ENCODE results near the gene CDH12.

The CDH12 gene

DNA sequence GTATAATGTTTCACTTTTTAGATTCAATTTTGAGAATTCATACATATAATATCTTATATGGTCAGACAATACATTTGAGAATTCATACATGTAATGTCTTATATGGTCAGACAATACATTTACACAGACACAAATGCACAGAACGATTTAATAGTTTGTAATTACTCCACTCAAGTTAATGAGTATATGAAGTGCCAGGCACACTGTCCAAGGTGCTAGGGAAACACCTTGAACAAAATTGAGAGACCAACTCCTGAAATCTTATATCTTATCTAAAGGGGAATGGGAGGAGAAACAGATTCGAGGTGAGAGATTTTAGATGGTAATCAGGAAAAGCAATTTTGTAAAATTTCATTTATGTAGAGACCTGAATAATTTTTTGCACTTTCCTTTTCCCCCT lies 994.7 kb downstream of the CDH12 start:
- H3K4me3 ChIP-seq = no peak overlapping the region

DNA sequence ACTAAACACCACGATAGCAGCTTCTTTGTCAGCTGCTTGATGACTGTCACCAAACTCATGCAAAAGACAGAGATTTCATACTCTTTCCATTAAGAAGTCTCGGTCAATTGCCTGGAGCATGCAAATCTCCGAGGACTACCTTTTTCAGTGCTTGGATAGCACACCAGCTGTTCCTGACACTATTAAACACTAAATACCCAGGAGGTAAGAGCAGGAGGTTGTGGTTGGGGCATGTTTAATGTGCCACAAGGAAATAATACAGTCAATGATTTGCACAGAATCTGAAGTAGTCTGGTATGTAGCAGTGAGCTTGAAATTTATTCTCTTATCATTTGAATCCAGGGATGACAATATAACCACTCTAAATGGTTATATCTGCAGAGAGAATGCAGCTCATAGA lies 996.2 kb downstream of the CDH12 start:
- no peaks in the 10 kb centered on the region for H3K27me3 ChIP-seq
- H3K9ac ChIP-seq = no peak overlapping the region
- no peak overlapping the region for H3K27ac ChIP-seq
- H3K4me1 ChIP-seq = no peaks in the 10 kb centered on the region
- TF ChIP-seq Cebpa-rat (IDR thresholded peaks at IDR 0.05) = no peak
- H3K36me3 ChIP-seq = no peaks in the 10 kb centered on the region
- H4K20me1 ChIP-seq = no peaks in the 10 kb centered on the region
- no peaks in the 10 kb centered on the region for H3K9me3 ChIP-seq (replicated peaks in 1 of 11)
- no peak overlapping the region for H3K4me2 ChIP-seq
- H3K4me3 ChIP-seq = no peak overlapping the region

More for the DNA sequence above, 994.7 kb downstream of the CDH12 start:
- H3K9ac ChIP-seq = no peak overlapping the region
- no peaks in the 10 kb centered on the region for H3K9me3 ChIP-seq (replicated peaks in 1 of 11)
- H3K27ac ChIP-seq = no peak overlapping the region
- no peaks in the 10 kb centered on the region for H4K20me1 ChIP-seq
- H3K27me3 ChIP-seq = no peaks in the 10 kb centered on the region
- H3K36me3 ChIP-seq = no peaks in the 10 kb centered on the region
- H3K4me1 ChIP-seq = no peaks in the 10 kb centered on the region
- H3K4me2 ChIP-seq = no peak overlapping the region
- no peak for TF ChIP-seq Cebpa-rat (IDR thresholded peaks at IDR 0.05)

DNA sequence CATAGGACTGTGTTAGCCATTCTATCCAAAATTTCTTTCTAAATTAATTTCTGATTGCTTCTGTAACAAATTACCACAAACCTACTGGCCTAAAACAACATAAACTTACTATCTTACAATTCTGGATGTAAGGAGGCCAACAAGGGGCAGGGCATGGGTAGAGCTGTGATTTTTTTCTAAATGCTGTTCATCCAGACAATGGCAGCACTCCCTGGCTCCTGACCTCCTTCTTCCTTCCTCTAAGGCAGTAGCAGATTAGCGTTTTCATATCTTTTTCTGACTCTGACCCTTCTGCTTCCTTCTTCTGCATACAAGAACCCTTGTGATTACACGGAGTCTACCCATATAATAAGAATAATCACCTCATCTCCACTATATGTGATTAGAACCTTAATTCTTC lies 1005.8 kb downstream of the CDH12 start:
- no peak overlapping the region for H3K4me2 ChIP-seq
- H3K9me3 ChIP-seq (replicated peaks in 1 of 11) = no peaks in the 10 kb centered on the region
- H3K4me1 ChIP-seq = no peaks in the 10 kb centered on the region
- no peaks in the 10 kb centered on the region for H3K27me3 ChIP-seq
- TF ChIP-seq Cebpa-rat (IDR thresholded peaks at IDR 0.05) = no peak
- H3K4me3 ChIP-seq = no peak overlapping the region
- no peak overlapping the region for H3K27ac ChIP-seq
- no peaks in the 10 kb centered on the region for H4K20me1 ChIP-seq
- H3K9ac ChIP-seq = no peak overlapping the region
- no peaks in the 10 kb centered on the region for H3K36me3 ChIP-seq

DNA sequence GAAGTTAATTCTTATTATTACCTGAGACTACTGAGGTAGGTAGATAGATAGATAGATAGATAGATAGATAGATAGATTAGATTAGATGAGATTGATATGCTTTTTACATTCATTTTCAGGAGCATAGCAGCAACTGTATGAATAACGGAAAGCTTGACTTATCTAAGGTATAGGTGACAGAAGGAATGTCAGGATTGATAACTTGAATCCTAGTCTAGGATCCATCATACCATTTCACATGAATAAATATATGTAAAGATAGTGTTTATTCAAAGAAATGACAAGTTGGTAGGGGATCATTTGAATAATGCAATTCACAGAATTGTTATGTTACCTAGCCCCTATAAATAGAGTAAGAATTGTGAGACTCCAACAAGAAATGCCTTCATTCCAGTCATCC lies 1008.2 kb downstream of the CDH12 start:
- no peak overlapping the region for H3K4me2 ChIP-seq
- H4K20me1 ChIP-seq = no peaks in the 10 kb centered on the region
- no peak for TF ChIP-seq Cebpa-rat (IDR thresholded peaks at IDR 0.05)
- no peak overlapping the region for H3K27ac ChIP-seq
- no peaks in the 10 kb centered on the region for H3K4me1 ChIP-seq
- no peaks in the 10 kb centered on the region for H3K27me3 ChIP-seq
- H3K36me3 ChIP-seq = no peaks in the 10 kb centered on the region
- no peaks in the 10 kb centered on the region for H3K9me3 ChIP-seq (replicated peaks in 1 of 11)
- no peak overlapping the region for H3K4me3 ChIP-seq
- no peak overlapping the region for H3K9ac ChIP-seq

DNA sequence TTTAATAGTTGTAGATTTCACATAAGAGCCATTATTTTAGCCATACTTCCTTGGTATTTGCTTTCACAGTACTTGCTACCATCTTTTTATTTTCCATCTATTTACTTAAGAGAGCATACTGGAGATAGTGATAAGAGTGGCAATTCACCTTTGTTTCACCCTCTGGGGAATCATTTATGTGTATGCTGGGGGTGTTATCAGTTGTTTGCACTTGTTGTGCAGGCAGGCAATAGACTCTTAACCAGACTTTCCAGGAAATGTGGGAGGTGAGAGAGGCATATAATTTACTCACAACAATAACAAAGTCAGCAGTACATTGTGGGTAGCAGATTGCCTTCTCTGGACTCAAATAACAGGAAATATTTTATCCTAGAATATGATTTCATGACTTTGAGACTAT lies 1018.3 kb downstream of the CDH12 start:
- peaks cover 0 to 6% (median 0%) of the 10 kb centered on the region in 10 experiments; a peak in 1 of 20 replicates for H3K4me1 ChIP-seq
- no peaks in the 10 kb centered on the region for H3K27me3 ChIP-seq
- no peak overlapping the region for H3K9ac ChIP-seq
- no peak for TF ChIP-seq Cebpa-rat (IDR thresholded peaks at IDR 0.05)
- H3K9me3 ChIP-seq (replicated peaks in 1 of 11) = no peaks in the 10 kb centered on the region
- H3K4me3 ChIP-seq = no peak overlapping the region
- H3K36me3 ChIP-seq = no peaks in the 10 kb centered on the region
- no peaks in the 10 kb centered on the region for H4K20me1 ChIP-seq
- no peak overlapping the region for H3K4me2 ChIP-seq
- H3K27ac ChIP-seq = no peak overlapping the region

DNA sequence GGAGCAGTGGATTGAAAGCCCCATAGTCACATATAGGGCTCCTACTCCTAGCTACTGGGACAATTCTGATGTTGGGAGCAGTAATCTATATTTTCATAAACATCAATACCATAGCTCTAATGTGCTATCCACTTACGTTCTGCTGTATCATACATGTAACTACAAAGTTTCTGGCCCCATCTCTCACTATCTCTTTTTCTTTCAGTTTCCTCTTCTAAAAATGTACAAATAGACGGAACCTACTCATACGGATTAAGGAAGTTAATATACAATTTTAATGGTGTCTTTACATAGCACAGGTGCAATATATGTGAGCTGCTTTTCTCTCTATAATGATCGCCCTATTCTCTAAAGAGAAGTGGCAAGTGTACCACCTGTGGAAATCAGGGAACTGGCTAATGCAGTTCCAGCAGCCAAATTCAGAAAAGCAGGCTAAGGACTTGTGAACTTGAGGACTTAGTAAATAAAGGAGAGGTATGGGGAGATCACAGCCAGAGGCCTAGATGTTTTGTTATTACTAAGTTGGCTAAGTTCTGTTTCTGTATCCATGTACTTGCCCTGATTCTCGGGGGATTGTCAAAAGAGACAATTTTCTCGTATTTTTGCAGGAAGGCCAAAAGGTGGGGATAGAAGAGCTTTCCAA lies 1021.9 kb downstream of the CDH12 start:
- Histone ChIP-seq H3K4me1 (peaks cover 0 to 6% (median 0%) of the 10 kb centered on the region in 10 experiments; a peak in 1 of 20 replicates), H3K4me3 (no peak overlapping the region), H3K27ac (no peak overlapping the region), H3K9ac (no peak overlapping the region), H3K9me3 (replicated peaks in 1 of 11) (no peaks in the 10 kb centered on the region), H4K20me1 (no peaks in the 10 kb centered on the region), H3K4me2 (no peak overlapping the region), H3K36me3 (no peaks in the 10 kb centered on the region), H3K27me3 (no peaks in the 10 kb centered on the region)
- TF ChIP-seq Cebpa-rat (IDR thresholded peaks at IDR 0.05) = no peak

DNA sequence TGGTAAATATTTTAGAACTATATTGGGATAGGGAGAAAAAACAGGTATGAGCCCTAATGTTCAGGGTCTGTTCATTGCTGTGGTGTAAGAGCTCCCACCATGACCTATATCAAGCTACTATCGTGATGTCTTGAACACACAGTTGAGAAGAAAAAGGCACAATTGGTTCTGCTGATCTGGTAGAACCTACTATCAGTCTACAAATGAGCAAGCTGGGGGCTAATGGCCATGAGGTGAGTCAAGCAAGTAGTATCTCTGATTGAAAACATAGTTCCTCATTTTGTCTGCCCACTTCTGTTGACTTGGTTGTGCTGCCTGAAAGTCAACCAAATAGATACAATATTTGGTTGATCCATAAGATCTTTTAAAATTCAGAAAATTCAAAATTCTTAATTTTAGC lies 1026.3 kb downstream of the CDH12 start:
- Histone ChIP-seq H3K9me3 (replicated peaks in 1 of 11) (no peaks in the 10 kb centered on the region), H3K9ac (no peak overlapping the region), H3K4me2 (no peak overlapping the region), H3K4me3 (no peak overlapping the region), H4K20me1 (no peaks in the 10 kb centered on the region), H3K27ac (no peak overlapping the region), H3K36me3 (no peaks in the 10 kb centered on the region), H3K4me1 (peaks cover 0 to 15% (median 0%) of the 10 kb centered on the region in 10 experiments; a peak in 5 of 20 replicates), H3K27me3 (no peaks in the 10 kb centered on the region)
- no peak for TF ChIP-seq Cebpa-rat (IDR thresholded peaks at IDR 0.05)

DNA sequence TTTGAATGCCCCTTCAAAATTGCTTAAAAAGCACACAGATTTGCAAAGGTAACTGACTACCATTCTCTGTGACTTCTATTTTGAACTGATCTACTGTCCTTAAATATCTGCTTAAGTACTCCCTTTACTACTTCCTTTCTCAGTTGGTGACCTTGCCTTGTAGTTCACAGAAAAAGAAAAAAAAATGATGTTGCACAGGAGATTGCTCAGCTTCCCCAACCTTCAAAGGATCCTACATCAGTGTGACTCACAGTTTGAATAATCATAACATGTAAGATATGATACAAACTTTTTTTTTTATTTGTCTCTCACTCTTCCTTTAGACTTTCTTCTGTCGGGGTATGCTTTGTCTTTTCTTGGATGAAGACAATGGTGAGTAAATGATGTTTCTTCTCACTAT lies 1029.6 kb downstream of the CDH12 start:
- H4K20me1 ChIP-seq = no peaks in the 10 kb centered on the region

DNA sequence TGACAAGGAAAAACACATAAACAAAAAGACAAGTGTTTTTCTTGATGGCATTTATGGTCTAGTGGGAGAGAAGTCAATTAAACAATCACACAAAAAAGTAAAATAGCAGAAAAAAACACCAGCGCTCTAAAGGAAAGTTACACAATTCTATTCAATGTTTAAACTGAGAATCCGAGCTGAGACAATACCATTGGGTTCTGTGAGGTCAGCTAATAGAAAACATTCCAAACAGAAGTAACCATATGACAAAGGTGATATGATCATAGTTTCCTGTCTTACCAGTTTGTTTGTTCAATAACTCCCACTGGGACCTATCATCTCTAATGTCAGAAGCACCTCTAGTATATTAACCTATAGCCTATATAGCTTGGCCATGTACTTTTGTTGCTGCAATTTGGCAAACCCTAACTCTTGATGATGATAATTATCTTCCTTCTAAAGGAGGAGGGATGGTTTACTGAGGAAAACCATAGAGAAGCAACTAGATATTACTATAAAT lies 1030.0 kb downstream of the CDH12 start:
- H3K9ac ChIP-seq = no peak overlapping the region
- H3K27ac ChIP-seq = no peak overlapping the region
- no peak for TF ChIP-seq Cebpa-rat (IDR thresholded peaks at IDR 0.05)
- H3K4me1 ChIP-seq = peaks cover 3 to 16% (median 8%) of the 10 kb centered on the region in 10 experiments; a peak in 13 of 20 replicates
- peak overlapping the region in 3 of 11 experiments; percentile 10 to 30 (median 29); a peak in 3 of 22 replicates for H3K4me2 ChIP-seq
- no peaks in the 10 kb centered on the region for H3K27me3 ChIP-seq
- H3K4me3 ChIP-seq = no peak overlapping the region
- H3K36me3 ChIP-seq = no peaks in the 10 kb centered on the region
- no peaks in the 10 kb centered on the region for H4K20me1 ChIP-seq
- H3K9me3 ChIP-seq (replicated peaks in 1 of 11) = no peaks in the 10 kb centered on the region

More for the DNA sequence above, 1029.6 kb downstream of the CDH12 start:
- Histone ChIP-seq H3K9me3 (replicated peaks in 1 of 11) (no peaks in the 10 kb centered on the region), H3K4me3 (no peak overlapping the region), H3K27ac (no peak overlapping the region), H3K4me2 (peak overlapping the region in 3 of 11 experiments; percentile 10 to 30 (median 29); a peak in 3 of 22 replicates), H3K27me3 (no peaks in the 10 kb centered on the region), H3K4me1 (peaks cover 0 to 12% (median 4%) of the 10 kb centered on the region in 10 experiments; a peak in 9 of 20 replicates), H3K9ac (no peak overlapping the region), H3K36me3 (no peaks in the 10 kb centered on the region)
- TF ChIP-seq Cebpa-rat (IDR thresholded peaks at IDR 0.05) = no peak

DNA sequence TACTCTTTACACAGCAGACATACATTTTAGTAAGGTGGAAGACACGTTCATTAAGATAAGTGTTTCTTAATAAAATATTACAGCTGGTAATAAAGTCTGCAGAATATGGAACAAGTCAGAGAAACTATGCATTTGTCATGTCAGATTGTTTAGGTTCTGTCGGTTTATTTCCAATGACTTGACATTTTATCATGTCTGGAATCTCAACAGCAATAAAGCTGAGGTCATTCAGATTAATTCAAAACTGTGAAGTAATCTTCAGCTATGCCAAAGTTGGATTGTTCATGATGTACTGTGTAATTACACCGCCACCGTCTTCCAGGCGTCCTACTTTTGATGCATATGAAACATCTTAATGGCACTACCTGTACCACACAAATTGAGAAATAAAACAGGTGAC lies 1032.6 kb downstream of the CDH12 start:
- Histone ChIP-seq H3K27ac (no peak overlapping the region), H3K4me2 (no peak overlapping the region), H3K27me3 (no peaks in the 10 kb centered on the region), H3K4me3 (no peak overlapping the region), H3K4me1 (peaks cover 3 to 19% (median 9%) of the 10 kb centered on the region in 10 experiments; a peak in 13 of 20 replicates), H3K9me3 (replicated peaks in 1 of 11) (no peaks in the 10 kb centered on the region), H3K36me3 (no peaks in the 10 kb centered on the region), H3K9ac (no peak overlapping the region), H4K20me1 (no peaks in the 10 kb centered on the region)
- no peak for TF ChIP-seq Cebpa-rat (IDR thresholded peaks at IDR 0.05)
